T follicular helper cell (primary cell): ENCODE measurements around the gene CCDC91.
"Not testable (repeated sequence)": the region's sequence is repeated elsewhere in the genome, so short reads cannot be mapped to it uniquely, and the experiment has no call there.

Experiments
- DNase-seq: peaks from one replicate; pipeline ENCODE4 v3.0.0-alpha.2; 2020; ENCODE audit warnings: low read depth

CCDC91 gene

DNA sequence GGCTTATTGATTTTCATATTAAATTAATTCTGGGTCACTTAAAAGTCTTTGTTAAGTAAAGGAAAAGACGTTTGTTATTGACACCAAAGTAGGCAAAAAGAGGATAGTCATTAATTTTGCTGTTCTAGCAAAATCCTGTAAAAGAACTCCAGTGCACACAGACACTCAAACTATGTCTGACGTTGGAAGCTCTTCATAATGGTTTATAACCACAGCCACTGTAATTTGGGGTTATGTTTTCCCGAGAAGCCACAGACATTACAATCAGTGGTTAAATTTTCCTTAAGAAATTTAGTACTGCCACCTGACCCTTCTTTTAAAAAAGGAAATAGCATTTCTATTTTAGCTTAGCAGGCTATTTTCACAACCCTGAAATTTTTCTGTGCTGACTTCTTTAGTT, 267.5 kb downstream of the CCDC91 start:
- no peak for DNase-seq

DNA sequence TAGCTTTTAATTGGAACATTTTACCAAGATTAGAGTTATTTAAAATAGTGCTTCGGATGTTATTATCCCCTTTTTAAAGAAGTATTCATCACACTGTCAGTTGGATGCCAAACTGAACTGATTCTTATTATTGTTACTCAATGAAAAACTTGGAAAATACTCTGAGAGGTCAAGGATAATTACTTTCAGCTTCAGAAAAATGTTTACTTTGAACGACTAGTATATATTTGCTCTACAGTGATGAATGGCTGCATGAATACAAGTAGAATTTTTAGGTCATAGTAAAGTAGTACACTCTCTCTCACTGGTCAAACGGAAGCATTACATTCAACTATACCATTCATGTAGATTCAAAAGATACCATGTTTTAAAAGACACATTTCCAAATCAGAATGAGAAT, 269.2 kb downstream of the CCDC91 start:
- no peak for DNase-seq

- no peak for DNase-seq
These were observed 270.3 kb downstream of the CCDC91 start for GRCh38 chr12:28460420-28461130.

- no peak for DNase-seq
These were observed 273.1 kb downstream of the CCDC91 start for GRCh38 chr12:28463396-28463795.

DNA sequence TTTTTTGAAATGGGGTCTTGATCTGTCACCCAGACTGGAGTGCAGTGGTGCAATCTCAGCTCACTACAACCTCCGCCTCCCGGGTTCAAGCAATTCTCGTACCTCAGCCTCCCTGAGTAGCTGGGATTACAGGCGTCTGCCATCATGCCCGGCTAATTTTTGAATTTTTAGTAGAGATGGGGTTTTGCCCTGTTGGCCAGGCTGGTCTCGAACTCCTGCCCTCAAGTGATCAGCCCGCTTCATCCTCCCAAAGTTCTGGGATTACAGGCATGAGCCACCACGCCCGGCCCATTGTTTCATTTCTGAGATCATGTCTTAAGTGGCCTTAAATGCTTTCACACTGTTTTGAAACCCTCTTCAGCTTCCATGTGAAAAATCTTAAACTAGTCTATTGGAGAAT, 281.5 kb downstream of the CCDC91 start:
- DNase-seq, result not testable (repeated sequence)

DNA sequence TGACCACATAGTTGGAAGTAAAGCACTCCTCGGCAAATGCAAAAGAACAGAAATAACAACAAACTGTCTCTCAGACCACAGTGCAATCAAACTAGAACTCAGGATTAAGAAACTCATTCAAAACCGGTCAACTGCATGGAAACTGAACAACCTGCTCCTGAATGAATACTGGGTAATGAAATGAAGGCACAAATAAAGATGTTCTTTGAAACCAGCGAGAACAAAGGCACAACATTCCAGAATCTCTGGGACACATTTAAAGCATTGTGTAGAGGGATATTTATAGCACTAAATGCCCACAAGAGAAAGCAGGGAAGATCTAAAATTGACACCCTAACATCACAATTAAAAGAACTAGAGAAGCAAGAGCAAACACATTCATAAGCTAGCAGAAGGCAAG, 285.9 kb downstream of the CCDC91 start:
- not testable (repeated sequence) for DNase-seq

- DNase-seq, result not testable (repeated sequence)
These were observed 288.8 kb downstream of the CCDC91 start for GRCh38 chr12:28479097-28479496.

DNA sequence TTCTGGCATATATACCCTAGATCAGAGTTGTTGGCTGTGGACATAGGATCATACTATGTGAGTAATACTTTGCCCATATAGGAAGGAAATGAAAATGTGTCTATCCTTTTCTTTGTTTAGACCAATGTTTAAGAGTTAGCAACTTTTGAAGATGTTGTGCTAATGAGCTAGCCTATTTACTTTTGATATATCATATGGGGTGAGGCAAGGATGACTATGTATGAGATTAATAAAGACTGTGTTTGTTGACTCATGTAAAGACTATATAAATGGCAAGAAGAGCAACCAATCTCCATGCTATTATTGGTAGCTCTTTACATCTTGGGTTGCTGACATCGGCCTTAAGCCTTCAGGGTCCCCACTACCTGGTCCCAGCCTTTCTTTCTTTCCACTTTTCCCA, 289.4 kb downstream of the CCDC91 start:
- no peak for DNase-seq

DNA sequence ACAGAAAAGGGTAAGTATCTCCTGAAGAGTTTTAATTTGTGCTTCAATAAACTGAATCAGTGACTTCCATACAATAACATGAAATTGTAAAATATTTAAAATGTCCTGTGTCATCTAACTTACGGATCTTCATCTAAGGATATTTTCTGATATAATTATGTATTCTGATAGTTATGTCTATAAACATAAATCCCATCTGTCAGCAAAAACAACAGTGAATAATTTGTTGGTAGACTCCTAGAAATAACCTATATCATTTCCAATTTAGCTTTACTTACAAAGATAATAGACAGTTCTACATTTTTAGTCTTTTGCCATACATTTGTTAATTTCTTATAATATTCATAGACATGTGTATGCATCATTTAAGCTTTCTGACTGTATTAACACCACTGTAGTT, 293.9 kb downstream of the CCDC91 start:
- DNase-seq, result no peak

DNA sequence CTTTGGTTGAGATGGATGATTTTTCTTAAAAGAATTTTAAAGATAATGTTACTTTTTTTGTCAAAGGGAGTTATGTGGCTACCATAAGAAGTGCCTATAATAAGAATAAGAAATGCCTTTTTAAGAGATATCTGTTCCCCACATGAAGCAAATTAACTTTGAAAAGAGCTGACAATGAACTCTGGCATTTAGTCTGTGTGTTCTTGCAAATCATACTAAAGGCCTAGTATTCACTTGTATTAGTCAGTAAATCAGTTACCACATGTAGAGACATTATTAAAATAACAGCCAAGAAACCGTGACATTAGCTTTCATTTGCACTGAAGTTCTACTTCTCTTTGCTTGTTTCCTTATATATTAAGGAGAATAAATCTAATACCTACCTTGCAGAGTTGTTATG, 296.3 kb downstream of the CCDC91 start:
- DNase-seq, result no peak

DNA sequence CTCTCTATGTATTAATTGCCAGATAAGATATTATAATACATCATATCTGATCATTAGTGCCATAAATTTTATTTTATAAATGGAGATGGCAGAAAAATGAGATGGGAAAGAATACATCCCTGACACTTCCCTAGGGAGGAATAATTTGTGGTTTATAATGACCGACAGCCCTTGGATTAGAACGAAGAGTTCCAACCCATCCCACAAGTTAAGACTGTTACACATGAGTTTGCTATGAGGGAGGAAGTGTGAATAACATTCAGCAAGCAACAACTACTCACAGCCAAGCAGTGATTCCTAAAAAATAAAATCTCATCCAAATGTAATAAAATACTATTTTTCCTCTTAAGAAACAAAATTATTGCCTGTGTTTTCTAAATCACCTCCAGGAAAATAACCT, 299.0 kb downstream of the CCDC91 start:
- no peak for DNase-seq

- DNase-seq, result no peak
These were observed 307.7 kb downstream of the CCDC91 start for GRCh38 chr12:28497889-28498411.

GRCh38 chr12:28498850-28499249, 308.6 kb downstream of the CCDC91 start:
- DNase-seq, result no peak

- DNase-seq, result no peak
These were observed 310.2 kb downstream of the CCDC91 start for GRCh38 chr12:28500373-28501024.

- DNase-seq, result no peak
These were observed 316.0 kb downstream of the CCDC91 start for GRCh38 chr12:28506271-28506670.

- no peak for DNase-seq
These were observed 316.8 kb downstream of the CCDC91 start for GRCh38 chr12:28507033-28507432.

DNA sequence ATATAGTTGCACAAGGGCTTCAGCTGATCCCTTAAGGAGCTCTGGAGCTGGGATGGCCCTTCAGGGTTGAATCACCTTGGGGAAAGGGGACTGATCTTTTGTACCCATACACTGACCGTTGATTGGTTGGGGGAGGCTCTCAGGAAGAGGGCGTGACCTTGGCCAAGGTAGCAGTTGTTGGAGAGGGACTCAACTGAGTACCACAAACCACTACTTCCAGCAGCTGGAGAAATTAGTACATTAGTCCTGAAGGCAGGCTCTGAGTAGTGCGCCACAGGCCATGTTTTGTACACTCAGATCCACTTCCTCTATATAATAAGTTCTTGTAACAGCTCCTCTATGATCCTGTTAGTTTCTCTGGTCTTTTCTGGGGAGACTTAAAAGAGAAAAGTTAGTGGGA, 317.6 kb downstream of the CCDC91 start:
- no peak for DNase-seq

GRCh38 chr12:28512406-28512805, 322.1 kb downstream of the CCDC91 start:
- DNase-seq, result no peak

- no peak for DNase-seq
These were observed 322.6 kb downstream of the CCDC91 start for GRCh38 chr12:28512876-28513275.

DNA sequence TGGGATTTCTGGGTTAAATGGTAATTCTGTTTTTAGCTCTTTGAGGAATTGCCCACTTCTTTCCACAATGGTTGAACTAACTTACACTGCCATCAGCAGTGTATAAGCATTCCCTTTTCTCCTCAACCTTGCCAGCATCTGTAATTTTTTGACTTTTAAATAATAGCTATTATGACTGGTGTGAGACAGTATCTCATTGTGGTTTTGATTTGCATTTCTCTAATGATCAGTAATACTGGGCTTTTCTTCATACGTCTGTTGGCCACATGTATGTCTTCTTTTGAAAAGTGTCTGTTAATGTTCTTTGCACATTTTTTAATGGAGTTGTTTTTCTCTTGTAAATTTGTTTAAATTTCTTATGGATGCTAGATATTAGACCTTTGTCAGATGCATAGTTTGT, 323.7 kb downstream of the CCDC91 start:
- DNase-seq, result no peak

- no peak for DNase-seq
These were observed 326.8 kb downstream of the CCDC91 start for GRCh38 chr12:28517101-28517500.

DNA sequence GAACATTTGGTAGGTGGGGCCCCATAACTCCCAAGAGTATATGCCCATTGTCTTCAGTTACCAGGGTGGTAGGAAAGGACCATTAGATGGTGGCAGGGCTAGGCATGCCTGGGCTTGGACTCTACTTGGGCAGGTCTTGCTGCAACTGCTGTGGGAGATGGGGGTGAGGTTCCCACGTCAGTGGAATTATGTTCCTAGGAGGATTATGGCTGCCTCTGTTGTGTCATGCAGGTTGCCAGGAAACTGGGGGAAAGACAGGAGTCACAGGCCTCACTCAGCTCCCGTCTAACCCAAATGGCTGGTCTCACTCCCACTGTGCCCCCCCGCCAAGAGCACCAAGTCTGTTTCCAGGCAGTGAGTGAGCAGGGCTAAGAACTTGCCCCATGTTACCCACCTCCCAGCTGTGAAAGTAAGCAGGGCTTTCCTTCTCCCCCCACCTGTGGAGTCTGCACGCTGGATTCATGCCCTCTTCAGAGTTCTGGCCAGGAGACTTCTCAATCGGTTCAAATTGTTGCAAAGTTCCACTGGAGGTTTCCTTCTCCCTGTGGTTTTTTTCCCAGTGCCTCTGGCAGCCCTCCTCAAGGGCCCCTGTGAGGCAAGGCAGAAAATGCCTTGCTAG, 337.5 kb downstream of the CCDC91 start:
- DNase-seq, result no peak

DNA sequence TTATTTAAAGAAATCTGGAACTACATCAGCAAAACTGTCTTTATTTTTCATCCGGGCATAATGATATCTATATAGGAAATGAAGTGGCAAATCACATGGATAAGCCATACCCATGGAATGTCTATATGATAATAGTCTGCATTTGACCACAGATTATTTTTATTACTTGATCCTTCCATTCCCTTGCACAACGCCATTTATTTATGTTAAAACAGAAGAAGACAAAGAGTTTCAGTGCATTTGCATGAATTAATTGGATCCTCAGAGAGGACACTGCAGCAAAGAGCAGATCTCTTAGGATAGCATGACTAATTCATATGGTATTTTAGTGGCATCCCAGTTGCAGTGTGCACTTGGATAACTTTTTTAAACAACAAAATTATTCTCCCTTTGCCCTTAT, 345.0 kb downstream of the CCDC91 start:
- no peak for DNase-seq
